ENCODE results near the gene USP3. TPM values are rescaled to one million over a fixed set of nuclear protein-coding genes. Genes with fewer than 3 reads are reported as not detected.
A peak's percentile ranks its signal among the peaks of the same experiment; 100 is the strongest.

The USP3 gene
- total RNA-seq, 4 donors from 2014 or later: 26.5 to 96.3 (median 65.8) TPM

GRCh38 chr15:63509056-63509954 lies 4.9 kb downstream of the USP3 start:
- no peaks in the 10 kb centered on the region for H3K9me3 ChIP-seq
- intact Hi-C loops (cut with DNase I; ENCODE audit: low total_unique reads): loop anchor here (10.0 kb wide), 1 partner anchor 85 kb away; the partner anchor contains the start of gene FBXL22
- H3K36me3 ChIP-seq: no peaks in the 10 kb centered on the region
- peaks cover 8 to 26% of the 10 kb centered on the region in 2 donors for H3K4me1 ChIP-seq
- DNase-seq: no peak
- no peak overlapping the region for H3K4me3 ChIP-seq
- peak overlapping the region; percentile 10 to 57 for H3K27ac ChIP-seq
- TF ChIP-seq, protein P1, sequence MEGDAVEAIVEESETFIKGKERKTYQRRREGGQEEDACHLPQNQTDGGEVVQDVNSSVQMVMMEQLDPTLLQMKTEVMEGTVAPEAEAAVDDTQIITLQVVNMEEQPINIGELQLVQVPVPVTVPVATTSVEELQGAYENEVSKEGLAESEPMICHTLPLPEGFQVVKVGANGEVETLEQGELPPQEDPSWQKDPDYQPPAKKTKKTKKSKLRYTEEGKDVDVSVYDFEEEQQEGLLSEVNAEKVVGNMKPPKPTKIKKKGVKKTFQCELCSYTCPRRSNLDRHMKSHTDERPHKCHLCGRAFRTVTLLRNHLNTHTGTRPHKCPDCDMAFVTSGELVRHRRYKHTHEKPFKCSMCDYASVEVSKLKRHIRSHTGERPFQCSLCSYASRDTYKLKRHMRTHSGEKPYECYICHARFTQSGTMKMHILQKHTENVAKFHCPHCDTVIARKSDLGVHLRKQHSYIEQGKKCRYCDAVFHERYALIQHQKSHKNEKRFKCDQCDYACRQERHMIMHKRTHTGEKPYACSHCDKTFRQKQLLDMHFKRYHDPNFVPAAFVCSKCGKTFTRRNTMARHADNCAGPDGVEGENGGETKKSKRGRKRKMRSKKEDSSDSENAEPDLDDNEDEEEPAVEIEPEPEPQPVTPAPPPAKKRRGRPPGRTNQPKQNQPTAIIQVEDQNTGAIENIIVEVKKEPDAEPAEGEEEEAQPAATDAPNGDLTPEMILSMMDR (IDR thresholded peaks at IDR 0.05): no peak
- TF ChIP-seq POLR2A (IDR thresholded peaks at IDR 0.05): no peak
- H3K27me3 ChIP-seq: no peaks in the 10 kb centered on the region

GRCh38 chr15:63509955-63510940 lies 5.9 kb downstream of the USP3 start:
- Histone ChIP-seq H3K9me3 (no peaks in the 10 kb centered on the region), H3K36me3 (no peaks in the 10 kb centered on the region), H3K4me1 (peaks cover 8 to 32% of the 10 kb centered on the region in 2 donors), H3K27me3 (no peaks in the 10 kb centered on the region), H3K4me3 (no peak overlapping the region), H3K27ac (peak overlapping the region; percentile 10 to 57)
- intact Hi-C loops (cut with DNase I; ENCODE audit: low total_unique reads): loop anchor here (10.0 kb wide), 1 partner anchor 85 kb away; the partner anchor contains the start of gene FBXL22
- no peak for DNase-seq
- TF ChIP-seq POLR2A (IDR thresholded peaks at IDR 0.05): no peak
- TF ChIP-seq, protein P1 (IDR thresholded peaks at IDR 0.05): no peak

- no peak overlapping the region for H3K4me3 ChIP-seq
- H3K27me3 ChIP-seq: no peaks in the 10 kb centered on the region
- no peaks in the 10 kb centered on the region for H3K9me3 ChIP-seq
- no peaks in the 10 kb centered on the region for H3K36me3 ChIP-seq
- intact Hi-C loops (cut with DNase I; ENCODE audit: low total_unique reads): no loop called here
- H3K4me1 ChIP-seq: peaks cover 0 to 30% of the 10 kb centered on the region in 2 donors
- TF ChIP-seq, protein P1 (IDR thresholded peaks at IDR 0.05): no peak
- no peak for TF ChIP-seq POLR2A (IDR thresholded peaks at IDR 0.05)
- no peak for DNase-seq
- no peak overlapping the region for H3K27ac ChIP-seq
These were observed 7.8 kb downstream of the USP3 start for GRCh38 chr15:63512148-63512547.

GRCh38 chr15:63513271-63513670 lies 8.9 kb downstream of the USP3 start:
- no peaks in the 10 kb centered on the region for H3K27me3 ChIP-seq
- H3K9me3 ChIP-seq: no peaks in the 10 kb centered on the region
- peaks cover 0 to 20% of the 10 kb centered on the region in 2 donors for H3K4me1 ChIP-seq
- DNase-seq: no peak
- TF ChIP-seq, protein P1 (IDR thresholded peaks at IDR 0.05): no peak
- no peak for TF ChIP-seq POLR2A (IDR thresholded peaks at IDR 0.05)
- no peaks in the 10 kb centered on the region for H3K36me3 ChIP-seq
- peak overlapping the region in 1 of 2 donors; percentile 4 for H3K27ac ChIP-seq
- intact Hi-C loops (cut with DNase I; ENCODE audit: low total_unique reads): no loop called here
- H3K4me3 ChIP-seq: no peak overlapping the region
